COR-L47 (cell line): Measurements from ENCODE around the gene MROH2A.

ENCODE experiments used
- DNase-seq: peaks from one replicate; lab custom pipeline; 2025; lab: John Stamatoyannopoulos, UW

The MROH2A gene

DNA sequence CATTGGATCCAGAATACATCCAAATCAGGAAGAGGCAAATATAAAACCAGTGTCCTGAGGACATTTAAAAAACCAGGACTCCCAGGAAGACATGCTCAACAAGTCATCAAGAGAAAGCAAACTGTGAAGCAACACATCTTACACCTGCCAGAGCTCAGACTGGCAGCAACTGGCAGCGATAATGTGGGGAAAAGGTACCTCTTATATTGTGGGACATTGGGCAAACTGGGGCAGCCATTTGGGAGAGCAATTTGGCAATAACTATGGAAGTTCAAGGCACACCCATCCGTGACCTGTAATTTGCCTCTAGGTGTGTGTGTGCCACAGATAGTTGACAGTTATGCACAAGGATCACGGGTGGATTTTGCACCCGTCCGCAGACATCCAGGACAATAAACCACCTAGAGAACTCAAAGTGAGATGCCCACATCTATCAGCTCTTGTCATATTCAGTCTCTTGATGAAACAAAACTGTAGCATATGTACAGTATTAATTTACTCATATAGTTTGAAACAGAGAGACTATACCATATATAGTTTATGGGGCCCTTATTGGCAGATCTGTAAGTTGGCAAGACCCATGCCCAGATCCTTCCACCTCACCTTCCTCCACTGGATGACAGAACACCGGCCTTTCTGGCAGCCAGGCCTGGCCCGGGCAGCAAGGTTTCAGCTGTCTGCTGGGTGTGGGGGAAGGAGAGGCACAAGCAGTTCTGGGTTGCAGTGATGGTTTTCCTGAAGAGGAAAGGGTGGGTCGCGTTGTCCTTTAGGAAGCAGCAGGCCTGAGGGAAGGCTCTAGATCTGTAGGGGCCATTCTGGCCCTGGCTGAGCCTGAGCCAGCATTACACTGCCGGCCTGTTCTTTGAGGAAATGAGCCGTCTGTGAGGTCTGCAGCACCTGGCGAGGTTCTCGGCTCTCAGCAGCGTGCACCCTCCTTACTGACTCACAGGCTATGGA lies 57.4 kb downstream of the MROH2A start:
- no peak for DNase-seq

GRCh38 chr2:233836359-233836758 lies 58.2 kb downstream of the MROH2A start:
- DNase-seq = no peak

DNA sequence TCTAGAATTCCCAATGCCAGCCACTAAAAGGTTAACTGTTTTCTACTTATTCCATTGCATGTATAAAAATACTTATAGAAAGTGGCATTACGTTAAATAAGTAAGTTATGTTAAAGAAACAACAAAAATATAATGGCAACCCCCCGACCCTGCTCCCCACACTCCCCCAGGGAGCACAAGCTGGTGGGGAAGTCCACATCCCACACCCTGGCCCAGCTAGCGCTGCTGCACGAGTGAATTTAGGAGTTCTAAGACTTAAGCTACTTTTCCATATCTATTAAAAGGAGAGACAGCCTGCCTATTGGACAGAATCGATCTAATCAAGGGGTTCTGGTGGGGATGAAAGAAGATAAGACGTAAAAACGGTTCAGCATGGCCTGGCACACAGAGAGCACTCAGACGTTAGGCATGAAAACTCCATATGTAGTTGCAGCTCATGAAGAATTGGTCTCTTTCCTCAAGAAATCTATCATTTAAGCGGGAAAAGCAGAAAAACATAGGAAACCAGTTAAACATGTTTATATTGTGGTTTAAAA lies 59.6 kb downstream of the MROH2A start:
- DNase-seq = no peak

GRCh38 chr2:233838251-233838650 lies 60.1 kb downstream of the MROH2A start:
- no peak for DNase-seq

- DNase-seq = no peak
These were observed 60.8 kb downstream of the MROH2A start for GRCh38 chr2:233838726-233839446.

- no peak for DNase-seq
These were observed 61.3 kb downstream of the MROH2A start for GRCh38 chr2:233839447-233839820.

DNA sequence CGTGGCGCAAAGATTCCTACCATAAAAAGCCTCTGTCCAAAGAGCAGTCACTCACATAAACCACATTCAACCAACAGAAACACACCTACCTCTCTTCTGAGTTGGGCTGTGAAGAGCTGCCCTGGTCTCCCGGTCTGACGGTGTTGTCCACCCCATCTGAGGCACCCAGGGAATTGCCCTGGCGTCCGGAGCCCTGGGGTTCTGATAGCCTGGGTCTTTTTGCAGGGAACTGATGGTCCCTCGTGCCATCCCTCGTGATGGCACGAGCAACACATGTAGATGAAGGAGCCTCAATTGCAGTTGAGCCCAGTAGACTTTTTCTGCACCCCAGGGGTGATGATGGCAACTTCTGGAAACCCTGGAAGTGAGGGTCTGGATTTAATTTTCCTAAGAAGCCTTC lies 62.4 kb downstream of the MROH2A start:
- DNase-seq = no peak

DNA sequence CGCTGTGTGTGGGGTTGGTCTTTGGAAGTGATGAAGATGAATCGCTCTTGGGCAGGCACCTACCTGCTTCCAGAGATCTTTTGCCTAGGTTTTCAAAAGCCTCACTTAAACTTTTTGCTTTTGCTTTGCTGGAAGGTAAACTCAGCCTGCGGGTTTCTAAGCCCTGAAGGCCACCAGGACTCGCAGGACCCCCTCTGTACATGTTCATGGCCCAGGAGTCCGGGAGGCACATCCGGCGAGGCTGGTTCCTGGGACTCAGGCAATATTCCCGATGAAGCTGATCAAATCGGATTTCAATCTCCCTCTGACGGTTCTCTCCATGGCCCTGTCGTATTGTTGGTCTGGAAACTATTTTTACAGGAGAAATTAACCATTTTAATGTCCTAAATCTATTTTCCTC lies 63.1 kb downstream of the MROH2A start:
- DNase-seq = no peak

GRCh38 chr2:233844064-233844807 lies 66.1 kb downstream of the MROH2A start:
- no peak for DNase-seq

DNA sequence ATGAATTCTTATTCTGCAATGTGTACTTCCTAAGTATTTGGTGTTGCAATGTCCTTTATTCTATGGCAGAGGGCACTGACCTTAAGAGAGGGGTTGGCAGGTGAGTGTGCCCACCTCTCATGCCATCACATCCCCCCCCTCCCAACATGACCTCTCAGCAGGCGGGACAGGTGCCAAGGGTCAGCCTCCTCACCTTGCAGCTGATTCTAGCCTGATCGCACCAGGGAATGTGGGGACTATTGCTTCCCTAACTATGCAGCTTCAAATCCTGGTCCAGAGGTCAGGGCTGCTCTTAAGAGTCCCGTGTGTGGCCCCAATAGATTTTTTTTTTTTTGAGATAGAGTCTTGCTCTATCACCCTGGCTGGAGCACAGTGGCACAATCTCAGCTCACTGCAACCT lies 66.7 kb downstream of the MROH2A start:
- DNase-seq = no peak

- no peak for DNase-seq
These were observed 67.4 kb downstream of the MROH2A start for GRCh38 chr2:233845301-233846060.

DNA sequence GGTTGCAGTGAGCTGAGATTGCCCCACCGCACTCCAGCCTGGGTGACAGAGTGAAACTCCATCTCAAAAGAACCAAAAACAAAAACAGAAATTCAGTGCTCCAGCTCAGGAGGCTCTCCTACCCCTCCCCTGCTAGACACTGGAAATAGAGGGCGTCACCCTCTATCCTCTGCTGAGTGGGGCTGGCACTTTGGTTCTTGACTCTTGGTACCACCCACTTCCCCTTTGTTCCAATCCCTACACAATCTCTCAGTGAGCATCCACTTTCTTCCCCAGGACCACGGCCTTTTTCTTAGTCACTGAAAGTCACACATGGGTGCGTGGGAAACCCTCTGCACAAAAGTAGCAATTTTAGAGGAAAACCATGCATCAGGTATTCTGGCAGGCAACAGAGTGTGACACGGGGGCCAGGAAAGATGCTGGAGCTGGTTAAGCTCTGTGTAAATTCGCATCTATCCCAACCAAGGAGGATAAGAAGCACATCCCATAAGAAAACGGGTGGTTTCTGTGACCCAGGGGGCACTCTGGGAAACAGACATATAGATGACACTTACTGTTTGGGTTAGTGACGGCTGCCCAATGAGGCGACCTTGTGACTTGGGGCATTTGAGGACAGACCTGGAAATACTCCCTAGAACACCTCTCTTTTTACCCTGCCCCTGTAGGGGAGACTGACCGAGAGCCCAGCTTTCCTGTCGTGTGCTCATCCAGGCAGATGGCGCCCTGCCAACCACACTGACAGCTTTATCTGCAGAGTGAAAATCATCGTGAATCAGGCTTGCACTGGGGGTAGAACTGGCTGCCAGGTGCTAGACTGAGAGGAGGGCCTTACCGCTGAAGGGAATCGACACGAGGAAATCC lies 68.5 kb downstream of the MROH2A start:
- DNase-seq = no peak

- no peak for DNase-seq
These were observed 69.2 kb downstream of the MROH2A start for GRCh38 chr2:233847248-233847898.

DNA sequence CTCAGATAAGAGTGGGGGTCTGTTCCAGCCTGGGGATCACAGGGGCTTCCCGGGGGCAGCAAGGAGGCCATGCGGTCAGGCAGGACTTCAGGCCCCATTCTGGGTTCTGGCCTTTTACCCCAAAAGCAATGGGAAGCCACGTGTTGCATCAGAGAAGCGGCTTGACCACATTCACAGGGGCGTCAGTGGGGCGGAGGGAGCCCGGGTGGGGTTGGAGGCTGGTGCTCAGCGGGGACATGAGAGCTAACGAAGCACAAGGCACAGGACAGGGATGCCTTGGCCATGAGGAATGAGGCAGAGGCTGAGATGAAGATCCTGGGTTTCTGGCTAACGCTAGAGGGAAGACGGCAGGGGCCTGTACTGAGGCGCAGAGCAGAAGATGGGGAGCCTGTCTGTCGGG lies 70.1 kb downstream of the MROH2A start:
- DNase-seq = no peak

DNA sequence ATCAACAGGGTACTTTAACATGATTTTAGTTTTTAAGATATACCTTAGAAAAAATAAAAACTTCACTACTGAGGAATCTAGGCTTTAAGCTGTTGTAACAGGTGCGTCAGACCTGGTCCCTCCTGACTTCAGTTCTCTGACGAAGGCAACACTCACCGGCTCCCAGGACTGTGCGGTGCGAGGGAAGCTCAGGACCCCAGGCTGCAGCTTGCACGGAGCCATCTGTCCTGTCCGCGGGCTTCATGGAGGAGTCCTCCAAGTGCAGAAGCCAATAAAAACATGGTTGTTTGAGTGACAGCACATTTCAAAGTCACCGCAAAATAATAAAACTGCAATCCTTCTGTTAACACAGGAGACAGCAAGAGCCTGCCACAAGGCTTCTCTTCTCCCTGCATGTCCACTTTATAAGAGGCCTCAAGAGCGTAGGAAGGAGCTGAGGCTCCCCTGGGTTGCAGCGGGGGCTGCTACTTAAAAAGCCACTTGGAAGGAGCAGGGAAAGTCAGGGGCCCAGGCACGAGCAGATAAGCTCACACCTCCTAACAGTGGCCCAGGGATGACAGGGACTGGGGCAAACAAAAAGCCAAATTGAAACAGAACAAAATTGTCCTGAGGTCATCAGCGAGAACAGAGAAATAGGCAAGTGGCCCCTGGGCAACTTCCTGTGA lies 71.6 kb downstream of the MROH2A start:
- no peak for DNase-seq

GRCh38 chr2:233850745-233851144 lies 72.6 kb downstream of the MROH2A start:
- no peak for DNase-seq

DNA sequence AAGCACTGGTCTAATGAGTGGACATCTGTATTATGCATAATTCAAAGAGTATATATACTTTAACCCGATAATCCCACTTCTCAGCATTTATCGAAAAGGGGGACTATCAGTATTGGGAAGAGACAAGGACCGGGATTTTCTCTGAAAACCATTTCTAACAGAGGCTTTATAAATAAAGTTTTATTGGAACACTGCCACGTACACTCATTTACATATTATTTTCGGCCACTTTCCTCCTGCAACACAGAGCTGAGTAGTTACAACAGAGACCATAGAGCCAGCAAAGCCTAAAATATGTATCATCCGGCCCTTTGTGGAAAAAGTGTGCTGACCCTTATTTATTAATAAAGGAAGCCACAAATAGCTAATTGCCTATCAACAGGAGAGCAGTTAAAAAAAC lies 73.0 kb downstream of the MROH2A start:
- DNase-seq = no peak

- DNase-seq = no peak
These were observed 73.9 kb downstream of the MROH2A start for GRCh38 chr2:233852056-233852455.

DNA sequence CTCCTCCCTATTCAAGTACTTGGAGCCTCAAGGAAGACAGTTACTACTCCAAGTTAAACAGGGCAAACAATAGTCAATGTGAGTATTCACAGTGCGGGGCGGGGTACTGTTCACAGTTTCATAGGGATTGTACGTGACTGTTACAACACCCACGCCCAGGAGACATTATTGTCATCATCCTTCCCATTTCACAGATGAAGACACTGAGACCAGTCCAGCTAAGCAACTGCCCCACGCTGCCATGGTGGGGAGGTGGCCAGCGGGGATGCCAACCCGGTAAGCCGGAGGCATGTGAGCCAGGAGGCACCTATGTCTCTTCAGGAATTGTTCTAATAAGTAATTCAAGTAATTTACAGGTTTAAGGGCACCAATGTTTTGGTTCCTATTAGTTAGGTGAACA lies 75.2 kb downstream of the MROH2A start:
- no peak for DNase-seq

DNA sequence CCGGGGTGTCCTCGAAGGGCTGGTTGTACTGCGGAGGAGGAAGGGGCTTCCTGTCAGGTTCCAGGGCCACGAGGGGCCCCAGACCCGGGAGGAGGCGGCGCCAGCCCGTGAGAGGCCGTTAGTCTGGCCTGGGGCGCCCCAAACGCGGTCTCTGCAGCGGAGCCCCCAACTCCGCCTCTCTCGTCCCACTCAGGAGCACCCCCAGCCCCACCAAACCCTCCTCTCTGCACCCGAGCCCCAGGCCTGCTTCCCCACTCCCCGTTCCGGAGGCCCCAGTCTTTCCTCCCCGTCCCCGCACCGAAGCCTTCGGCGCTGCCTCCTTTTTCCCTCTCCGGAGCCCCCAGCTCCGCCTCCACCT lies 75.7 kb downstream of the MROH2A start:
- no peak for DNase-seq
